Measurements from ENCODE around the gene CDH13.
A peak's percentile ranks its signal among the peaks of the same experiment; 100 is the strongest.

Gene CDH13

DNA sequence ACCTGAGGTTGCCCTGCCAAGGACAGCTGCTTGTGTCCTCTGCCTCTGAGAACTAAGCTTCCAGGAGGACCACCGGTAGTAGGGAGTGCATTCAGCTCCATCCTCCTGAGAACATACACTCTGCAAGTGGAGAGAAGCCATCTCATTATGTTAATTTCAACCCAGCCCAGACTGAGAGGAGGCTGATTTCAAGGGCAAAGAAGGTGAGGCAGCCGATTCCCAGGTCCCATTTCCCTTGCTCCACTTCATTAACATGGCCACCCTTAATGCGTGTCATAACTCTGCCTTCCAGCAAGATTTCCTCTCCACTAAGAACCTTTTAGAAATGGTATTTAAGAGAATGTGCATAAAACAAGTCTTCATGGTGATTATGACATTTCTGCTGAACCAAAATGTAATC is 72.5 kb downstream of the CDH13 start:
- DNase-seq (ENCODE audit: low spot score), result no peak

DNA sequence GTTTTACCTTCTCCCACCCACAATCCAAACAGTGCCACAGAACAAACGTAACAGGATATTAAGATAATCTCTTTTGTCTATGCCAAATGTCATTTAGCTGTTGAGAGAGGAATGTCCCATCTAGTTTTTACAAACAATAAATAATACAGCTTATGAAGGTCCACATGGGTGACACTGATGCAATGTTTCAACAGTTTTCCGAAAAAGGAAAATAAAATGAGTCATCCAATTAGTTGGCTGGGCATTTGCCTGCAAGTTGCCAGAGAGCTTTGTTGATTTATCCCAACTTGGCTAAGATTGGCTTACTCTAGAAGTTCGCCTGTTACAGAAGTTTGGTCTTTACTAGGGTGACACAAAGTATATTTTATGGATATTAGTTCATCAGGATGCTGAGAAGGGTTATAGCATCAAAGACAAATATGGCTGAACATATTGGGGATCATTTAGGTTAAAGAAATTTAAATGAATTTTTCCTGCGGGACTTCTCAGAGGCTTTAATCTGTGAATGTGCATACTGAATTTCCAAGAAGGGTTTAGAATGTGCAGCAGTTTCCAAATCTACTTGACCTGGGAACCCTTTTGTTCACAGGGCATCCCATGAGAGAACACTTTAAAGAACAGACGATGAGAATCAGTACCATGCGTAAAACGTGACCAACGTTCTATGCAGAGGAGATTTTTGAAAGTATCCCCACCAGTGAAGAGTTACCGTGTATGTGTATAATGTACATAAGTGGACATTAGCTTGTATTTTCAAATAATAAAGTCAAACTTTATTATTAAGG is 73.1 kb downstream of the CDH13 start:
- peak; percentile 78 for DNase-seq (ENCODE audit: low spot score)

DNA sequence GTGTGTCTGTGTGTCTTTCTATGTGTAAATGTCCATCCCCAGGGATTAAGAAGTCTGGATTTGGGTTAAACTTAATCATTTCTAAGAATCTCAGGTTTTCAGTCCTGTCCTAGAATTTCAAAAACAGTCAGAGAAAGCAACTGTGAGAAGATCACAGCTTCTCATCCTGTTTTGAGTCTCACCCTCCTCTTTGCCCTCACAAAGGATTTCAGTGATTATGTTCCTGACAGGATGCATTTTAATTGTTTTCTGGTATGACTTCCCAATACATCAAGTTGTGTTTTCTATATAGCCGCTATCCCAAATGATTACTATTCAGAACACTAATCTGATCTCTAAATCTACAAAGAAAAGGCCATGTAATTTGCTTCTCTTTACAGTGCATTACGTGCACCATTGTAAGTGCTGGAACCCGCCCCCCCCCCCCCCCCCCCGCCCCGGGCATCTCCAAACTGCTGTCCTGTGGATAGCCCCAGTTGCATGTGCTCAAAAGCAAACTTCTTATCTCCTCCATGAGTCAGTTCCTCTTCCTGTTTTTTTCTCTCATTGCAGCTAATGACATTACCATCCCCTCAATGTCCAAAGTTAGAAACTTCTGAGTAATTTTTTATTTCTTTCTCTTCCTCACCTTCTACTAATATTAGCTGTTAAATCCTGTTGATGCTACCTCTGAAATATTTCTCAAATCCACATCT is 73.9 kb downstream of the CDH13 start:
- no peak for DNase-seq (ENCODE audit: low spot score)

DNA sequence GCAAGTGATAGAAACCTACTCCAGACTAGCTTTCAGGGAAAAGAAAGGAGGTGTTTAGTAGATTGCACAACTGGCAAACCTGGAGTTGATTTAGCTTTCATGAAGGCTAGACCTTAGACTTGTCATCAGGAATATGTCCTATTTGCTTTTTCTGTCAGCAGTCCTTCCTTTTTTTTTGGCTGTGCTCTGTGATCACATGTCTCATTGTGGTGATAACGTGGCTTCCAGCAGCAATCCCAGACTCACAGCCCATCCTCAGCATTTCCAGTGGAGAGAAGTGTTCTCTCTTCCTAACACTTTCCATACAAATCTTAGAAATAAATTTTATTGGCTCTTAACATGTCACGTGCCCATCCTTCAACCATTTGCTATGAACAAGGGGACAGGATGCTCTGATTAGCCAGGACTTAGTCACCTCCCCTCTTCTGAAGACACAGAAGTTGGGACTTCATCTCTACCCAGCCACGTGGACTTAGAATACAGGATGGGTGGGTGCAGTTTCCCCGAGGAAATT is 74.7 kb downstream of the CDH13 start:
- DNase-seq (ENCODE audit: low spot score), result no peak

DNA sequence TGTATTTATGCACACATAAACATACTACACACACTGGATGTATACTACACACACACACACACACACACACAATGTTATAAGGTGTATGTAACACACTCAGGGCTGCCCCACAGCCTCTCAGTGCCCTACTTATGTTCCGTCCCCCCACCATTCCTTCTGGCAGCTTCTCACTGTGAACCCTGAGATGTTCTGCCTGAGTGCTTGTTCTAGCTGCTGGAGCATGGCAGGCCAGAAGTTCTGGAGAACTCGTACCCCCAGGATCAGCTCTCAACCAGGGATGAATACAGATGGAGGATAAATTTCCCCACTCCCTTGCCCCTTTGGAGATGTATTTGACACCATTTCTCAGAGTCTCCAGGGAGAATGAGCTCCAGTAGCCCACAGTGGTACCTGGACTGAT is 76.4 kb downstream of the CDH13 start:
- DNase-seq (ENCODE audit: low spot score), result no peak

DNA sequence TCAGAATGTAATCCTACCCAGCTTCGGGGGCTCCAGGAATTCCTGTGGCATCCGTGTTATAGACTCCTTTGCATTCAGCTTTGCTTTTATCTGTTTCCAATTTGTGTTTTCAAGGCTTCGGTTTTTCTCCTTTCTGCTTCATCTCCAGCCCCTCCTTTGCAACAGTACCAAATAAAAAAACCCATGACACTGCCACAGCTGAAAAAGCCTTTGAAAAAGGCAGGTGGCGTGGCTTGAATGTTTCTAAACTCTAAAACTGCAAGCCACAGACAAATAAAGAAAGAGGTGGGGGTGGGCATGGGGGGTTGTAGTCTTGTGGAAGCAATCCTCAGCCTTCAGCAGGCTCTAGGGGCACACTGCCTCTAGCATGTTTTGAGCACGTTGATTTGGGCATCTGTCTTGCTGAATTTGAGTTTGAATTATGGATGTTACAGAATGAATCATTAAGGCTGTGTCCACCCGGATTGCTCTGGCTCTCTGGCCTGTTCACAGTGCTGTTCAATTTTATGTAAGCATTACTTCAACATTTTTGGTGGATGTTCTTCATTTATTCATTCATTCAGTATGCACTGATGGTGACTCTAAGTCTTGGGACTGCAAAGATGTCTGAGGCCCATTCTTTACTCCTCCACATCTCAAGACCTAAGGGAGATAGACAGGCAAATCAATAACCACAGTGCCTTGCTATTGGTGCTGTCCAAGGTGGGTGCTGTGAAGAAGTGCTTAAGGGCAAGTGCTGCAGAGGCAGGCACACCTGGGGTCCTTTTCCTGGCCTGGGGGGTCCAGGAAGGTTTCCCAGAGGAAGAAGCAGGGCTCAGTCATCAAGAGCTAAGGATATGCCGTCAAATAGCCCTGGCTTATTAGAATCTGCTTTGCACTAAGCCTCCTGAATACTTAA is 77.4 kb downstream of the CDH13 start:
- no peak for DNase-seq (ENCODE audit: low spot score)

DNA sequence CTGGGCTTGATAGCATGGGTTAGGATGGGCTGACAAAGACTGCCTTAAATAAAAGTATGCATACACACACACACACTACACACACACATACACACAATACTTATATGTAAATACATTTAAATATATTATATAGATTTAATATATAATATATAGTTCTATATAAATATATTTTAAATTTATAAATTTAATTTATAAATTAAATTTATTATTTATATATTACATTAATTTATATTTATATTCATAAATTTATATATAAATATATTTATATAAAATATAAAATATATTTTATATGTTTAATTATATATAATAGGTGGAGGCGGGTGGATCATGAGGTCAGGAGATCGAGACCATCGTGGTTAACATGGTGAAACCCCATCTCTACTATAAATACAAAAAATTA is 83.2 kb downstream of the CDH13 start:
- DNase-seq (ENCODE audit: low spot score), result no peak

DNA sequence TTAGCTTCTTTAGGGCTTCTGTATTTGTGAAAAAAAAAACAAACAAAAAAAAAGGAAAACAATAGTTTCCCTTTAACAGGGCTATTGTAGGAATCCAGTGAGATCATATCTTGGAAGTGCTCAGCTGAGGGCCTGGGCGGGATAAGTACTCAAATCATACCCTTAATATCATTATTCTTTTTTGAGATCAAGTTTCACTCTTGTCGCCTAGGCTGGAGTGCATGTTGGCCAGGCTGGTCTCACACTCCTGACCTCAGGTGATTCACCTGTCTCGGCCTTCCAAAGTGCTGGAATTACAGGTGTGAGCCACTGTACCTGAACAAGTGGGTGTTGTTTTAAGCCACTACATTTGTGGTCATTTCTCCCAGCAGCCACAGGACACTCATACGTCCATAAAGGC is 87.0 kb downstream of the CDH13 start:
- no peak for DNase-seq (ENCODE audit: low spot score)

DNA sequence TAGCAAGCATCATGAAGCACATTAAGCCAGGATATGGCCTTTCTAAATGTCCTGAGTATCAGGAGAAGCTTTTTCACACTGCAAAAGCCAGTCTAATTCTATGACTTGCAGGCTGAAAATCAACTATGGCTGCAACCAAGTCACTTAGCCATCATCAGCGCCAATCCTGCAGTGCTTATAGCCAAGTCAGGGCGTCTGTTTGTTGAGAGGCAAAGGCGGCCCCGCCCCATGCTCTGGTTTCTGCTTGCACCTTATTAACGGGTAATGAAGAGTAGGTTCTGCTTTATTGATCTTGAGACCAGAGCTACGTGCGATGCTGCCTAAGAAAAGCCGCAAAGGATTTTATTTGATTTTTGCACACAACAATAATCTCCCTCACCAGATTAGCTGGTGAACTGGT is 88.4 kb downstream of the CDH13 start:
- DNase-seq (ENCODE audit: low spot score), result no peak

DNA sequence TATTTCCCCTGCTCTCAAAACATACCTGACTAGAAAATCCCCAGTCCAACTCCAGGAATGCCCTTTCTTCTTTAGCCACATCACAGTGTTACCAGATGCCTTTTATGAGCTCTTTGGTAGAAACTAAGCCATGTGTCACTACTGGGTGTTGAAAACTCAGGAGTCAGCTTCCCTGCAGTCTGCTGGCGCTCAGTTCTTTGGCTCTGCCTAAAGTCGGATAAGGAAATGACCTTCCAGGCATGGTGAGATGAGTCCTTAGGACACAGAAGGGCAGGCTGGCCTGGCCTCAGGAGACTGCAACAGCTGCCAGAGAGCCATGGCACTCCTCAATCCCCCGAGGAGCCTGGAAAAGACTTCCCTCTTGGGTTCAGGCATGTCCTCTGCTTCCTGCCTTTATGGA is 89.1 kb downstream of the CDH13 start:
- DNase-seq (ENCODE audit: low spot score), result no peak

DNA sequence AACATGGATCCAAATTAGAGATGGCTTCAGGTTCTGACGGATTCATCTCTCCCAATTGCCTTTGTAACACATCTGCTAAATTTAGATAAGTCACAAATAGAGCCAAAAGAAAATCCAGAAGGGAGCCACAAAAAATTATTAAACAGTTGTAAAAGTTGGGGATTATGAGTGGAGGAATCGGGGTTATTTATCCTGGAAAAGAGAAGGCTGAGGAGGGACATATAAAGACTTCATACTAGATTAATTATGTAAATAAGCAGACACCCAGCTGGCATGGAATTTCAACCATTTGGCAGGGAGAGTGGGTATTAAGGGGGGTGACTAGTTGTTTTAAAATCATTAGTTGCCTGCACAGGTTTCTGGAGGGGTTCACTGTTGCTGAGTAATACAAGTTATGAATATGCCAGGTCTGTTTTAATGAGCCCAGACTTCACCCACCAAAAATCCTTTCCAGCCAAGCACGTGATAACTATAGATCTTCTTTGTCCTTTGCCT is 89.6 kb downstream of the CDH13 start:
- DNase-seq (ENCODE audit: low spot score), result no peak

DNA sequence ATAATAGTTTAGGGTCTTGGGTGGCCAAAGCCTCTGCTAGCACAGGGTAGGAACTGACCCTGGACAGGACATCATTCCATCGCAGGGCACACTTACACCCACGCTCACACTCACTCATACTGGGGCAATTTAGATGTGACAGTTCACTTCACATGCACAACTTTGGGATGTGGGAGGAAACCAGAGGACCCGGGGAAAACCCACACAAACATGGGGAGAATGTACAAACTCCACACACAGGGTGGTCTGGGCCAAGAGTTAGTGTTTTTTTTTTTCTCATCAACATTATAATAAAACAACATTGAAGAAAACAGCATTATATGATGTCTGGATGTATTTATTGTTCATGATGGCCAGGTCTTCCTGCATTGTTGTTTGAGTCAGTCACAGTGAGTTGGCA is 93.6 kb downstream of the CDH13 start:
- DNase-seq (ENCODE audit: low spot score), result no peak

DNA sequence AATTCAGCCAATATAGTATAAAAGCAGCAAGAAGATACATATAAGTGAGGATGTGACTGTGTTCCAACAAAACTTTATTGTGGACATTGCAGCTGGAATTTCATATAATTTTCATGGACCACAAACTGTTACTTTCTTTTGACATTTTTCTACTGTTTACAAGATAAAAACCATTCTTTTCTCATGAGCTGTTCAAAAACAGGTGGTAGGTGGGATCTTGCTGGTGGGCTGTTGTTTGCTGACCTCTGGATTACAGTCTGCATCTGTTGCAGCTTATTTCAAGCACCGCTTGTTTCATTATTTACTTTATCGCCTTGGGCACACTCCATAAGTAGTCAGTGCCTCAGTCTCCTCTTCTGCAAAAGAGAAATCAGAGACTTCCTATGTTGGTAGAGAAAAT is 99.5 kb downstream of the CDH13 start:
- no peak for DNase-seq (ENCODE audit: low spot score)

DNA sequence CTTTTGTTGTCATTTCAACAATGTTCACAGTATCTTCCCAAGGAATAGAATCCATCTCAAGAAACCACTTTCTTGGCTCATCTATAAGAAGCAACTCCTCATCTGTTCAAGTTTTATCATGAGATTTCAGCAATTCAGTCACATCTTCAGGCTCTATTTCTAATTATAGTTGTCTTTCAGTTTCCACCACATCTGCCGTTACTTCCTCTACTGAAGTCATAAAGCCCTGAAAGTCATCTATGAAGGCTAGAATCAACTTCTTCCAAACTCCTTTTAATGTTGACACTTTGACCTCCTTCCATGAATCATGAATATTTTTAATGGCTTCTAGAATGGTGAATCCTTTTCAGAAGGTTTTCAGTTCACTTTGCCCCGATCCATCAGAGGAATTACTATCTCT is 102.1 kb downstream of the CDH13 start:
- DNase-seq (ENCODE audit: low spot score), result no peak

DNA sequence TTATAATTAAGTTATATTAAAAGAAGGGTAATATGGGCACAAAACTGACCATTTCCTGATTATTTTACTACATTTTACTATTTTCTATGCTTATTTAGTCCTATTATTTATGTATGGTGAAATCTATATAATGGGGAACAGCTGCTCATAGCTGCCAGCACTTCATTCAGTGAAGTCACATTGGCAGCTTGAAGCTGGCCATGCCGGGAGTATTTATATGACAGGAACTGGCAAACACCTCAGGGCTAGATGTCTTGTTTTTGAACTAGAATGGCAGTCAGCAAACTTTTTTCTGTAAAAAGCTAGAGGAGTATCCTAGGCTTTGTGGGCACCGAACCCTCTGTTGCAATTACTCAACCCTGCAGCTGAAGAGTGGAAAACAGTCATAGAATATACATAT is 104.1 kb downstream of the CDH13 start:
- no peak for DNase-seq (ENCODE audit: low spot score)

DNA sequence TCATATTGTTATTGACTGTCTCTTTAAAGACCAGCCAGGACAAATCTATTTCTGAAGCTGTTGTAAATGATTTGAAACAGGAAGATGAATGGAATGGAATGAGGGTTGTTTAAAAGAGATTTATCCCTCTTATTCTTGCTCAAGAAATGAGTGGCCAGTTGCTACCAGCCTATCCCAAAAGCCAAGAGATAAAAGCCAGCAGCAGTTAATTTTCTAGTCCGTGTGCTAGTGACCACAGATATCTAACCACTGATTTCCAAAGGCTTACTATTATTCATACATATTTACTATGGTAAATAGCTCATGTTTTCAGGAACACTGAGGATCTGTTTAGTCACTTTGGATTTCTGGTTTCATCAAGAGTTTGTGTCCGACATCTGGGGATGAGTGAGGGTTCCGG is 105.7 kb downstream of the CDH13 start:
- no peak for DNase-seq (ENCODE audit: low spot score)

DNA sequence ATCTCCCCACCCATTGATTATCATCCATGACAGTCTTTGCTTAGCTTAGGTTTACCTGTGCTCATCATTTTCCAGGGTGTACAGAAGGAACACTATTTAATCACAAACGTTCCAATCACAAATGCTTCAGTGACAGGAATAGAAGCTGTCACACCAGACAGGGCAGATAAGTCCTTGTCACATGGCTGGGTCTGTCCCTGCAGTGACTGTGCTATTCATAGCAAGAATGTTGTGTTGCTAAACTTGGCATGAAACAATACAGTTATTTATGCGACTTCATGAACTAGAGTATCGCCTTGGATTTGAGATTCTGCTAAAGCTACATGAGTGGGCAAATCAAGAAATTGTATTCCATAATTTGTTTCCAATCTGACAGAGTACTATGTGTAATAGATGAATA is 108.4 kb downstream of the CDH13 start:
- no peak for DNase-seq (ENCODE audit: low spot score)

DNA sequence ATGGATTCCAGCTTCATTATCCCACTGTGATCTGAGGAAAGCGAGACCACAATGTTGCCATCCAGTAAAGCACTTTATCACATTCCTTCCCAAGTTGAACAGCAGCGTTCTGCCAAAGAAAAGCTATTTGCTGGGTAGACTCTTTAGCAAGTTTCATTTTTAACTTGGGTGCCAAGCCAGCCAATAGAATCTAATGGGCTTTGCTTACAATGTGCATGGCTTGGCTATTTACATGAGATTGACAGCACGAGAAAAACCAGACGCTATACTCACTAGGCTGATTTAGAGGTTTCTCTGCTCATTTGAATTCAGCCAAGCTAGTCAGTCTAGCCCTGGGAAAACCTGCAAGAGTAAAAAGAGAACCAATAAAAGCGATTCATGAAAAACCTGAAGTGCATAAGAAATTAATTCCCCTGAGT is 108.9 kb downstream of the CDH13 start:
- DNase-seq (ENCODE audit: low spot score), result no peak

DNA sequence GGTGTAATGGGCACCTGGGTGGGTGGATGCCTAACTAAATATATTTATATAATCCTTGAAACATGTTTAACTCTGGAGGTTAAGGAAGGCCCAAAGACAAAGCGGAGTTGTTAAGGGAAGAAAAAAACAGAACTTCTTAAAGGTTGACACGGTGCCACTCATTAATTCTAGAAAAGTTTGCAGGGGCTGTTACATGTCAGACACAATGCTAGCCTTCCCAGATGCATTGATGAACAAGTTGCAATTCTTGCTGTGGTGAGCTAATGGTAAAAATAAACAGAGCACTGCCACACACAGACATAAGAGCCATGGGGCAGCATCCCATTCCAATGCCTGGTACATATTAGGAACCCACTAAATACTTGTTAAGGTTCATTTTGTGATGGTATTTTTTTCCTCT is 109.5 kb downstream of the CDH13 start:
- no peak for DNase-seq (ENCODE audit: low spot score)

DNA sequence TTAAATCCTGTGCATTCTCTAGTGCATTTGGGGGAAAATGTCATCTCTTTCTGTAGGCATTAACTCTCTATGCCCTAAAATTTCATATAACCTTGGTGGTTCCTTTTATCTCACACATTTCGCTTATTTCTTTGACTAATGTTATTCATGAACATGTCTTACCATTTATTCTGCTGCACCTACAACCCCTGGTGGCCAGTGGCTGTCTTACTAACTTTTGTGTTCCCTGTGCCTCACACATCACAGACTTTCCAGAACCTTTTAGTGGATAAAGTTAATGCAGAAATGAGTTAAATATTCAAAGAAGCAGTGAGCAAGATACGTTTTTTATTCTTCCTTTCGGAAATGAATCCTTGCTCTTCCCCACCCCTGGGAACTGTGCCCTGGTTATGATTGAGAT is 111.9 kb downstream of the CDH13 start:
- DNase-seq (ENCODE audit: low spot score), result no peak

DNA sequence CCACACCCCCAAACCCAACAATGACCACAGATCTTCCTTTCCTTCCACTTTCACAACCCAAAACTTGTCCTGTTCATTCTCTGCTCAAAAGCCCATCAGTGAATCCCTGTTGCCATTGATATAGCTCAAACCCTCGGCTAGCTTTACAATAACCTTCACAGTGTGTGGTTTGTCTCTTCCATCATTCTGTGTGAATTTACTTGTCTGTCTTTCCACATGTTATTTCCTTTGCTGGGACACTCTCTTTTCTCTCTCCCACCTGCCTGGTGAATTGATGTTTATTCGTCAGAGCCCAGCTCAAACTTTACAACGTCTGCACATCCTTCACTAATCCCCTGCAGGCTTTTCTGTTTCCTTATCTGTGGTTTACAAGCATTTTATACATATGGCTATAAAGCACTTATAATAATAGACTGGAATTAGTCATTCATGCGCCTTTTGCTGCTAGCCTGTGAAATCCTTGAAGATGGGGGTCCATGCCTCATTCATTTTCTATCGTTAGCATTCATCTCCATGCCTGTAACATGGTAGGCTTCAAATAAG is 114.4 kb downstream of the CDH13 start:
- no peak for DNase-seq (ENCODE audit: low spot score)

DNA sequence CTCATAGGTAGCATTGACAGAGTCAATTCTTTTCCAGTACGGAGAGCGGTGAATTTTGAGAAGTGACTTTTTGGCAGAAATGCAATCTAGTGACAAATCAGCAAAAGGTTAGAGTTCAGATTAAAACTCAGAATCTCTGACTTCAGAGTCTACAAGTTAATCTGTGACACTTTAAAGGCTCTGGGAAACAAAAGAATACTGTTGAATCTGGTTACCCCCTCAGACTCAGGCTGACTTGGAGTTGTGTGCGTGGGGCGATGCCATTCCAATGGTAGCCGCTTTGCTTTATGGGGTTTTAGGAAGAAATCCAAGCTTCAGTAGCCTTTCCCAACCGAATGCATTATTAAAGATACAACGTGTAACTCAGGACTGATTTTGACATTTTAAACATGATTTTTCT is 118.2 kb downstream of the CDH13 start:
- no peak for DNase-seq (ENCODE audit: low spot score)

All from globus pallidus (tissue), 1 donor.